ENCODE measurements around the gene PFKFB2.
A peak's percentile ranks its signal among the peaks of the same experiment; 100 is the strongest.

Gene PFKFB2

GRCh38 chr1:207021876-207022596 lies 31.0 kb upstream of the PFKFB2 start:
- no peak for DNase-seq (ENCODE audit: low read depth)

GRCh38 chr1:207022996-207023679 lies 29.9 kb upstream of the PFKFB2 start:
- DNase-seq (ENCODE audit: low read depth), result no peak

GRCh38 chr1:207024202-207025145 lies 28.6 kb upstream of the PFKFB2 start:
- DNase-seq (ENCODE audit: low read depth), result no peak

GRCh38 chr1:207025146-207025880 lies 27.8 kb upstream of the PFKFB2 start:
- DNase-seq (ENCODE audit: low read depth), result peak; percentile 56

- no peak for DNase-seq (ENCODE audit: low read depth)
Measured at GRCh38 chr1:207026104-207026534, 27.0 kb upstream of the PFKFB2 start.

GRCh38 chr1:207027206-207027777 lies 25.8 kb upstream of the PFKFB2 start:
- no peak for DNase-seq (ENCODE audit: low read depth)

GRCh38 chr1:207027921-207028320 lies 25.2 kb upstream of the PFKFB2 start:
- DNase-seq (ENCODE audit: low read depth), result no peak

GRCh38 chr1:207028884-207029650 lies 24.0 kb upstream of the PFKFB2 start:
- no peak for DNase-seq (ENCODE audit: low read depth)

- DNase-seq (ENCODE audit: low read depth), result no peak
Measured at GRCh38 chr1:207029701-207030521, 23.2 kb upstream of the PFKFB2 start.

GRCh38 chr1:207030522-207031009 lies 22.5 kb upstream of the PFKFB2 start:
- DNase-seq (ENCODE audit: low read depth), result no peak

GRCh38 chr1:207031016-207031415 lies 22.1 kb upstream of the PFKFB2 start:
- no peak for DNase-seq (ENCODE audit: low read depth)

GRCh38 chr1:207031632-207032264 lies 21.3 kb upstream of the PFKFB2 start:
- no peak for DNase-seq (ENCODE audit: low read depth)

- no peak for DNase-seq (ENCODE audit: low read depth)
Measured at GRCh38 chr1:207032528-207033017, 20.5 kb upstream of the PFKFB2 start, which contains the start of gene C1orf116. TSS of gene C1orf116 (minus strand) at chr1:207032756. CDS start at chr1:207027598, 5,158 bp downstream.

GRCh38 chr1:207033302-207033701 lies 19.8 kb upstream of the PFKFB2 start:
- no peak for DNase-seq (ENCODE audit: low read depth)

GRCh38 chr1:207034208-207034607 lies 18.9 kb upstream of the PFKFB2 start:
- no peak for DNase-seq (ENCODE audit: low read depth)

GRCh38 chr1:207034998-207035397 lies 18.1 kb upstream of the PFKFB2 start:
- DNase-seq (ENCODE audit: low read depth), result no peak

- no peak for DNase-seq (ENCODE audit: low read depth)
Measured at GRCh38 chr1:207035877-207036551, 17.1 kb upstream of the PFKFB2 start.

- no peak for DNase-seq (ENCODE audit: low read depth)
Measured at GRCh38 chr1:207036865-207037264, 16.2 kb upstream of the PFKFB2 start.

Measured in fibroblast of gingiva (primary cell).